Loucy (cell line): ENCODE data around the gene SRRM1.
"Not testable (repeated sequence)": the region's sequence is repeated elsewhere in the genome, so short reads cannot be mapped to it uniquely, and the experiment has no call there.

Experiments
- H2AFZ ChIP-seq: fragments of 200-600 bp; sonication (generic); 2 replicates; pipeline ENCODE4 v1.6.0; 2016; ENCODE audit warnings: antibody characterized with exemption, mild to moderate bottlenecking, low read length, moderate library complexity
- H3F3A ChIP-seq: fragments of 200-600 bp; 2 replicates; pipeline ENCODE4 v1.6.0; 2016; ENCODE audit warnings: antibody characterized with exemption, low read depth, mild to moderate bottlenecking
- H3K27me3 ChIP-seq: fragments of 200-600 bp; sonication (generic); 2 replicates; pipeline ENCODE4 v1.6.1; 2014; ENCODE audit warnings: low read length, mild to moderate bottlenecking; ENCODE audit not compliant: insufficient read depth, poor library complexity, severe bottlenecking
- H3K36me3 ChIP-seq: fragments of 200-600 bp; sonication (generic); 2 replicates; pipeline ENCODE4 v1.6.1; 2016; ENCODE audit warnings: low read length; ENCODE audit not compliant: insufficient read depth
- H3K4me1 ChIP-seq: fragments of 200-600 bp; sonication (generic); 2 replicates; pipeline ENCODE4 v1.5.1; 2014; ENCODE audit warnings: low read length, mild to moderate bottlenecking; ENCODE audit not compliant: insufficient read depth, poor library complexity, severe bottlenecking
- H3K4me2 ChIP-seq: fragments of 200-600 bp; sonication (generic); 2 replicates; pipeline ENCODE4 v1.6.0; 2014; ENCODE audit warnings: antibody characterized with exemption, low read length, low read depth, mild to moderate bottlenecking; ENCODE audit not compliant: poor library complexity, severe bottlenecking
- H3K4me3 ChIP-seq: fragments of 200-600 bp; sonication (generic); 2 replicates; pipeline ENCODE4 v1.5.1; 2014; ENCODE audit warnings: low read length, mild to moderate bottlenecking, mixed read lengths; ENCODE audit not compliant: poor library complexity, severe bottlenecking
- H3K79me2 ChIP-seq: fragments of 200-600 bp; sonication (generic); 2 replicates; pipeline ENCODE4 v1.6.1; 2014; ENCODE audit warnings: low read length; ENCODE audit not compliant: insufficient read depth
- H3K9ac ChIP-seq: fragments of 200-600 bp; sonication (generic); 2 replicates; pipeline ENCODE4 v1.6.0; 2014; ENCODE audit warnings: mild to moderate bottlenecking, low read depth, low read length, moderate library complexity; ENCODE audit not compliant: poor library complexity, severe bottlenecking
- H3K9me2 ChIP-seq: fragments of 200-600 bp; sonication (generic); replicated peaks from 2 replicates; pipeline ENCODE4 v1.6.1; 2016; ENCODE audit warnings: low read depth, low read length, mixed read lengths
- H3K9me3 ChIP-seq: fragments of 200-600 bp; sonication (generic); 2 replicates; pipeline ENCODE4 v1.6.1; 2014; ENCODE audit warnings: mild to moderate bottlenecking, antibody characterized with exemption, low read length, low read depth; ENCODE audit not compliant: insufficient read depth
- H4K20me1 ChIP-seq: fragments of 200-600 bp; sonication (generic); 2 replicates; pipeline ENCODE4 v1.6.0; 2014; ENCODE audit warnings: antibody characterized with exemption, low read length, mild to moderate bottlenecking; ENCODE audit not compliant: insufficient read depth, poor library complexity, severe bottlenecking
- EZH2phosphoT487 ChIP-seq: fragments of 200-600 bp; IDR thresholded peaks from 2 replicates; pipeline ENCODE4 v1.6.1; 2018; ENCODE audit warnings: antibody characterized with exemption, mild to moderate bottlenecking, moderate library complexity, borderline replicate concordance
- TF ChIP-seq, protein P1 (sequence below): fragments of 200-600 bp; sonication (generic); conservative IDR thresholded peaks from 2 replicates; pipeline ENCODE4 v1.5.1; 2014; ENCODE audit warnings: mild to moderate bottlenecking, antibody characterized with exemption, low read length

Gene SRRM1

DNA sequence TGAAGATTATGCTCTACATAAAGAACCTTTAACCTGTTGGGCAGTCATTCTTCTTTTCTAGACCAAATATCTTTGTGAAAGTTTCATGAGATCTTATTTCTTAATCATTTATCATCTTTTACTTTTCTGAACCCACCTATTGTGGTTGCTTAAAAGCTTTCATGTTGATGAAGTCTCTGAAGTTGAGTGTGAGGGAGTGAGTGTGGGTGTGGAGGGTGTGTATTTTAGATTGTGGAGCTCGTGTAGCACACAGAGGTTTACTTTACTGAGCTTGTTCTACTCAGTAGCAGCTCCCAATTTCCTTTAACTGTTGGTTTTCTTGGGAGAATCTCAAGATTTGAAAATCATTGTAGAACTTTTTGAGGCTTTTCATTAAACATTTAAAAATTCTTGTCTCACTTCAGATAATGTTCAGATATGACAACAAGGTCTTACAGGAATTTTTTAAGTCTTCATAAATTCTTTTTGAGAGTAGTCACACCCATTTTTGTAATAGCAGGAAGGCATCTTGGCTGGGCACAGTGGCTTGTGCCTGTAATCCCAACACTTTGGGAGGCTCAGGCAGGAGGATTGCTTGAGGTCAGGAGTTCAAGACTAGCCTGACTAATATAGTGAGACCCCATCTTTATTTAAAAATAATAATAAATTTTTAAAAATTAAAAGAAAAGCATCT lies 17.0 kb downstream of the SRRM1 start:
- TF ChIP-seq EZH2phosphoT487 = no peak
- TF ChIP-seq, protein P1, sequence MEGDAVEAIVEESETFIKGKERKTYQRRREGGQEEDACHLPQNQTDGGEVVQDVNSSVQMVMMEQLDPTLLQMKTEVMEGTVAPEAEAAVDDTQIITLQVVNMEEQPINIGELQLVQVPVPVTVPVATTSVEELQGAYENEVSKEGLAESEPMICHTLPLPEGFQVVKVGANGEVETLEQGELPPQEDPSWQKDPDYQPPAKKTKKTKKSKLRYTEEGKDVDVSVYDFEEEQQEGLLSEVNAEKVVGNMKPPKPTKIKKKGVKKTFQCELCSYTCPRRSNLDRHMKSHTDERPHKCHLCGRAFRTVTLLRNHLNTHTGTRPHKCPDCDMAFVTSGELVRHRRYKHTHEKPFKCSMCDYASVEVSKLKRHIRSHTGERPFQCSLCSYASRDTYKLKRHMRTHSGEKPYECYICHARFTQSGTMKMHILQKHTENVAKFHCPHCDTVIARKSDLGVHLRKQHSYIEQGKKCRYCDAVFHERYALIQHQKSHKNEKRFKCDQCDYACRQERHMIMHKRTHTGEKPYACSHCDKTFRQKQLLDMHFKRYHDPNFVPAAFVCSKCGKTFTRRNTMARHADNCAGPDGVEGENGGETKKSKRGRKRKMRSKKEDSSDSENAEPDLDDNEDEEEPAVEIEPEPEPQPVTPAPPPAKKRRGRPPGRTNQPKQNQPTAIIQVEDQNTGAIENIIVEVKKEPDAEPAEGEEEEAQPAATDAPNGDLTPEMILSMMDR = no peak
- peaks cover 60% of the 10 kb centered on the region for H4K20me1 ChIP-seq
- no peaks in the 10 kb centered on the region for H3F3A ChIP-seq
- H3K27me3 ChIP-seq = no peaks in the 10 kb centered on the region
- no peak overlapping the region for H3K4me2 ChIP-seq
- no peak overlapping the region for H3K4me3 ChIP-seq
- no peaks in the 10 kb centered on the region for H3K9me2 ChIP-seq
- no peak overlapping the region for H2AFZ ChIP-seq
- H3K36me3 ChIP-seq = peaks cover 97% of the 10 kb centered on the region
- H3K9ac ChIP-seq = no peak overlapping the region
- H3K79me2 ChIP-seq = peaks cover 66% of the 10 kb centered on the region
- no peaks in the 10 kb centered on the region for H3K9me3 ChIP-seq
- H3K4me1 ChIP-seq = peaks cover 13% of the 10 kb centered on the region

DNA sequence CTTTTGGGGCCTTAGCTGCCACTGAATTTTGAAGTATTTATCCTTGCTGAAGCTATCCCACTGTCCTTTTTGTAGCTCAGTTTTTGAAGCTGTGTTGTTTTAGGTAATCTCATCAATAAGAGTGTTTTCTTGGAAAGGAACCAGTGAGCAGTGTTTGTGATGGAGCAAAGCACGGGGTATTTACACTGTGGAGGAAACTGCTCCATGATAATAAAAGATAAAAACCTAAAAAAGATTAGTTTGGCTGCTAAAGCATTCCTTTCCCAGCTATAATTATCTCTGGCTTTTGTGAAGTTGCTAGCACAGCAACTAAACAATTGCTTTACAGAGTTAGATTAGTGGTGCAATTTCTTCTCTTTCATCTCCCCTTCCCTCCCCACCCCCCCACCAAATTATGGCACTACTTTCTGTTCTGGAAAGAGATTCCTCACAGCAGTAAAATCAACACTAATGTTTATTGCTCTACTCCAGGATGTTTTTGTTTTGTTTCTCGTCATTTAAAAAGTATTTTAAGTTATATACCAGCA lies 21.5 kb downstream of the SRRM1 start:
- H3F3A ChIP-seq = no peaks in the 10 kb centered on the region
- no peaks in the 10 kb centered on the region for H3K9me3 ChIP-seq
- H2AFZ ChIP-seq = no peak overlapping the region
- no peaks in the 10 kb centered on the region for H3K4me1 ChIP-seq
- no peak for TF ChIP-seq EZH2phosphoT487
- TF ChIP-seq, protein P1 = no peak
- H3K36me3 ChIP-seq = peaks cover 95% of the 10 kb centered on the region
- H3K4me2 ChIP-seq = no peak overlapping the region
- H3K79me2 ChIP-seq = peaks cover 24% of the 10 kb centered on the region
- no peaks in the 10 kb centered on the region for H3K27me3 ChIP-seq
- H3K9me2 ChIP-seq = no peaks in the 10 kb centered on the region
- peaks cover 21% of the 10 kb centered on the region for H4K20me1 ChIP-seq
- no peak overlapping the region for H3K4me3 ChIP-seq
- H3K9ac ChIP-seq = no peak overlapping the region

DNA sequence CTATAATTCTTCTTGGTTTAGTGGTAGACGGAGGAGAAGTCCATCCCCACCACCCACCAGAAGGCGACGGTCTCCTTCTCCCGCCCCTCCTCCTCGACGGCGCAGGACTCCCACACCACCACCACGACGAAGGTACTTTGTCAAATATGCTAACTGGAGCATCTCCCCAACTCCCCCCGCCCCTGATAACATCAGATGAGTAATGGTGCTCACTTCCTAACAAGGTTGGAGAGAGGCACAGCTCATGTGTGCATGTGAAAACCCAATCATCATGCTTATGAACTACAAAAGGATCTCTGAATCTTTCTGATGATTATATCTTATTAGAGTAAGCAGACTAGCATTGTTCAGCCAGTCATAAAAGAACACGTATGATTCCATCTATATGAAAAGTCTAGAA lies 23.7 kb downstream of the SRRM1 start:
- Histone ChIP-seq H3K9ac (no peak overlapping the region), H3K36me3 (peaks cover 94% of the 10 kb centered on the region), H2AFZ (no peak overlapping the region), H3K4me1 (no peaks in the 10 kb centered on the region), H3F3A (no peaks in the 10 kb centered on the region), H4K20me1 (peaks cover 9% of the 10 kb centered on the region), H3K9me2 (no peaks in the 10 kb centered on the region), H3K27me3 (no peaks in the 10 kb centered on the region), H3K9me3 (no peaks in the 10 kb centered on the region), H3K4me2 (no peak overlapping the region), H3K4me3 (no peak overlapping the region), H3K79me2 (peaks cover 12% of the 10 kb centered on the region; the same call in 1 of the 2 replicates)
- TF ChIP-seq, protein P1 = no peak
- no peak for TF ChIP-seq EZH2phosphoT487

DNA sequence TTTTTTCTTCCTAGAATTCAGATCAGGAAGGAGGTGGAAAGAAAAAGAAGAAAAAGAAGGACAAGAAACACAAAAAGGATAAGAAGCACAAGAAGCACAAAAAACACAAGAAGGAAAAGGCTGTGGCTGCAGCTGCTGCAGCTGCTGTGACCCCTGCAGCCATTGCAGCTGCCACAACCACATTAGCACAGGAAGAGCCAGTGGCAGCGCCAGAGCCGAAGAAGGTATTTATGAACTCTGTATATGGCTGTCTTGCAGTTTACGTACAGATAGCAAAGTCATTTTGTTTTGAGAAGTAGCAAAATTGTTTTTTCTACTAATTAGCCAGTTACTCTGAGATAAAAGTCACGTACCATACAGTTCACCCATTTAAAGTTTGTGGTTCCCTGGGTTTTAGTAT lies 28.3 kb downstream of the SRRM1 start:
- not testable (repeated sequence) for H3K27me3 ChIP-seq, H3K9me3 ChIP-seq, H3K9me2 ChIP-seq, H3K4me2 ChIP-seq, H3F3A ChIP-seq, H4K20me1 ChIP-seq, H3K79me2 ChIP-seq, H3K4me3 ChIP-seq, H2AFZ ChIP-seq, H3K4me1 ChIP-seq, H3K9ac ChIP-seq
- peaks cover 82% of the 10 kb centered on the region for H3K36me3 ChIP-seq

DNA sequence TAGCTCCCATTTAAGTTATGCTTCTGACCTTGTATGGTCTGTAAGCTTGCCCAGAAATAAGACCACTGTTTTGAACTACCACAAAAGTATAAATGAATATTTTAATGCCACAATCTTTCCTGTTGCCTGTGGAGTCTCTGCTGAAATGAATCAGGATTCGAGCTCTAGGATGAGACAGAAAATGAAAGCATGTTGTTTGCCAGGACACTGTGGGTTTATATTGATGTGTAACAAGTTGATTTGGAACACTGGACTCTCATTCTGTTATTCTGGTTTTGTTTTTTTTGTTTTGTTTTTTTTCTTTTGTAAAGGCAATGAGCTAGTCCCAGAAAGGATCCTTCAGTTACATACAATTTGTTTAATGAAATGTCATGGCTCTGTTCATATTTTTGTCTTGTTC lies 29.6 kb downstream of the SRRM1 start:
- H3K9me3 ChIP-seq, H3K4me3 ChIP-seq, H3K4me2 ChIP-seq, H3K9ac ChIP-seq, H4K20me1 ChIP-seq, H3F3A ChIP-seq, H3K27me3 ChIP-seq, H3K9me2 ChIP-seq, H2AFZ ChIP-seq, H3K4me1 ChIP-seq, H3K79me2 ChIP-seq: not testable (repeated sequence)
- peaks cover 69% of the 10 kb centered on the region for H3K36me3 ChIP-seq
